ENCODE data around the gene CDH13. TPM values are rescaled to one million over a fixed set of nuclear protein-coding genes. Genes with fewer than 3 reads are reported as not detected.

Gene CDH13
- total and polyA plus RNA-seq, 9 of the 15 experiments (the other 6 are each of a cell fraction or from before 2014, with no cell fraction given): 0.03 TPM; not detected in 8

DNA sequence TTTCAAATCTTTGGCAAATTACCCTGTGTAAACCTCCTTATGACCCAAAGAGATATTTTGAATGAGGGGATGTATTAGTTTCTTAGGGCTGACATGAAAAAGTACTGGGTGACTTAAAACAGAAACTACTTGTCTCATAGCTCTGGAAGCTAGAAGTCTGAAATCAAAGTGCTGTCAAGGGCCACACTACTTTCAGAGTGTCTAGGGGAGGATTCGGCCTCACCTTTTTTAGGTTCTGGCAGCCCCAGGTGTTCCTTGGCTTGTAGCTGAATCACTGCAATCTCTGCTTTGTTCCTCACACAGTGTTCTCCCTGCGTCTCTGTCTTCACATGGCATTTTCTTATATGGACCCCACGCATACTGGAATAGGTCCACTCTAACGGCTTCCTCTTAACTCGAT lies 322.2 kb downstream of the CDH13 start:
- Histone ChIP-seq H3K4me3 (no peak overlapping the region), H3K79me2 (ENCODE audit: control insufficient read depth, insufficient read depth, low read length) (no peaks in the 10 kb centered on the region), H3K4me1 (replicated peaks in 1 of 2; ENCODE audit: control insufficient read depth in 2 of 2, insufficient read depth in 2 of 2, low read length in 2 of 2) (no peaks in the 10 kb centered on the region), H3K27me3 (ENCODE audit: control insufficient read depth in 2 of 2, insufficient read depth in 2 of 2, low read length in 2 of 2) (no peaks in the 10 kb centered on the region), H3K9ac (ENCODE audit: insufficient read depth in 1 of 2, low read depth in 2 of 2, low read length in 2 of 2) (no peak overlapping the region), H3K36me3 (ENCODE audit: control insufficient read depth, insufficient read depth, low read length) (no peaks in the 10 kb centered on the region), H3K4me2 (ENCODE audit: insufficient read depth, low read length) (no peak overlapping the region), H2AFZ (ENCODE audit: low read depth, low read length) (no peak overlapping the region), H3K9me1 (ENCODE audit: control insufficient read depth, insufficient read depth, low read length) (no peaks in the 10 kb centered on the region), H4K20me1 (replicated peaks; ENCODE audit: control insufficient read depth, insufficient read depth, low read length) (no peaks in the 10 kb centered on the region), H3K9me3 (replicated peaks; ENCODE audit: control insufficient read depth, insufficient read depth, low read depth, low read length) (no peaks in the 10 kb centered on the region), H3K27ac (ENCODE audit: extremely low read depth, low read depth, low read length) (no peak overlapping the region)
- 0% methylated on average over 5 of the region's 5 CpGs for WGBS (ENCODE audit: insufficient coverage, low coverage, missing lambda C conversion rate)
- TF ChIP-seq ZNF253 (CRISPR knock-in tag; conservative IDR thresholded peaks at IDR 0.05): no peak
- no peak for TF ChIP-seq ZNF79 (CRISPR knock-in tag; IDR thresholded peaks at IDR 0.05; ENCODE audit: low read depth)
- TF ChIP-seq DMBX1 (CRISPR knock-in tag; IDR thresholded peaks at IDR 0.05; ENCODE audit: borderline replicate concordance): no peak
- no peak for TF ChIP-seq ZNF134 (CRISPR knock-in tag; conservative IDR thresholded peaks at IDR 0.05)
- BruUV-seq (replicated peaks): no TSS peak
- FAIRE-seq (no peak), DNase-seq (ENCODE audit: extremely low read depth in 1 of 4, low spot score in 3 of 4) (no peak), ATAC-seq (no peak)
- ChIA-PET CTCF (ENCODE audit: low intra/inter-chr PET ratio) (no interaction called here), POLR2A (no interaction called here)
- intact Hi-C loops (cut with micrococcal nuclease): no loop called here
- in situ Hi-C loops (cut with MboI): no loop called here

DNA sequence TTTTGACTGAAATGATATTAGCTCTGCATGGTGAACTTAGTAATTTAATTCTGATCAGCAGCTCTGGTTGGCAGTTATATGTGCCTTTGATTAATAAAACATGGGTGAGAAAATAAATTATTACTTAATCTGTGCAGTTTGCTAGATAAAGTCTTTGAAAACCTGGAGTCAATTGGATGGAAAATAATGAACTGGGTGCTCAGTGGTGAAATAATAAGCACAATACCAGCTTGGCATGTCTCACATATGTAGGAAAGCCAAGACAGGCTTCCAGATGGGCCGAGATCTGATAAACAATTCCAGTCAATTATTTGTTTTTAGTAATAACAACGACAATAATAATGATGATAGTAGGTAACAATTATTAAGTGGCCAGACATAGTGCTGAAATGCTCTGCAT lies 326.7 kb downstream of the CDH13 start:
- intact Hi-C loops (cut with micrococcal nuclease) (no loop called here), in situ Hi-C loops (cut with MboI) (no loop called here)
- no peak overlapping the region for H3K27ac ChIP-seq (ENCODE audit: extremely low read depth, low read depth, low read length)
- FAIRE-seq (no peak), ATAC-seq (no peak), DNase-seq (ENCODE audit: extremely low read depth in 1 of 4, low spot score in 3 of 4) (no peak)
- no TSS peak for BruUV-seq (replicated peaks)
- H3K36me3 ChIP-seq (ENCODE audit: control insufficient read depth, insufficient read depth, low read length): no peaks in the 10 kb centered on the region
- H3K9me1 ChIP-seq (ENCODE audit: control insufficient read depth, insufficient read depth, low read length): no peaks in the 10 kb centered on the region
- no peaks in the 10 kb centered on the region; the same call in 1 of the 2 replicates for H3K9me3 ChIP-seq (replicated peaks; ENCODE audit: control insufficient read depth, insufficient read depth, low read depth, low read length)
- H2AFZ ChIP-seq (ENCODE audit: low read depth, low read length): no peak overlapping the region
- no peak overlapping the region for H3K9ac ChIP-seq (ENCODE audit: insufficient read depth in 1 of 2, low read depth in 2 of 2, low read length in 2 of 2)
- WGBS (ENCODE audit: insufficient coverage, low coverage, missing lambda C conversion rate): 0% methylated on average over 2 of the region's 2 CpGs
- TF ChIP-seq, protein P1, sequence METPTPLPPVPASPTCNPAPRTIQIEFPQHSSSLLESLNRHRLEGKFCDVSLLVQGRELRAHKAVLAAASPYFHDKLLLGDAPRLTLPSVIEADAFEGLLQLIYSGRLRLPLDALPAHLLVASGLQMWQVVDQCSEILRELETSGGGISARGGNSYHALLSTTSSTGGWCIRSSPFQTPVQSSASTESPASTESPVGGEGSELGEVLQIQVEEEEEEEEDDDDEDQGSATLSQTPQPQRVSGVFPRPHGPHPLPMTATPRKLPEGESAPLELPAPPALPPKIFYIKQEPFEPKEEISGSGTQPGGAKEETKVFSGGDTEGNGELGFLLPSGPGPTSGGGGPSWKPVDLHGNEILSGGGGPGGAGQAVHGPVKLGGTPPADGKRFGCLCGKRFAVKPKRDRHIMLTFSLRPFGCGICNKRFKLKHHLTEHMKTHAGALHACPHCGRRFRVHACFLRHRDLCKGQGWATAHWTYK (CRISPR knock-in tag; IDR thresholded peaks at IDR 0.05): no peak
- no peak for TF ChIP-seq TSC22D4 (tag; IDR thresholded peaks at IDR 0.05)
- no peak for TF ChIP-seq KAT8 (IDR thresholded peaks at IDR 0.05; ENCODE audit: low read depth)
- no peak for TF ChIP-seq ZBTB8A (IDR thresholded peaks at IDR 0.05; ENCODE audit: partially characterized antibody)
- TF ChIP-seq, protein P2, sequence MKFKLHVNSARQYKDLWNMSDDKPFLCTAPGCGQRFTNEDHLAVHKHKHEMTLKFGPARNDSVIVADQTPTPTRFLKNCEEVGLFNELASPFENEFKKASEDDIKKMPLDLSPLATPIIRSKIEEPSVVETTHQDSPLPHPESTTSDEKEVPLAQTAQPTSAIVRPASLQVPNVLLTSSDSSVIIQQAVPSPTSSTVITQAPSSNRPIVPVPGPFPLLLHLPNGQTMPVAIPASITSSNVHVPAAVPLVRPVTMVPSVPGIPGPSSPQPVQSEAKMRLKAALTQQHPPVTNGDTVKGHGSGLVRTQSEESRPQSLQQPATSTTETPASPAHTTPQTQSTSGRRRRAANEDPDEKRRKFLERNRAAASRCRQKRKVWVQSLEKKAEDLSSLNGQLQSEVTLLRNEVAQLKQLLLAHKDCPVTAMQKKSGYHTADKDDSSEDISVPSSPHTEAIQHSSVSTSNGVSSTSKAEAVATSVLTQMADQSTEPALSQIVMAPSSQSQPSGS (CRISPR knock-in tag; IDR thresholded peaks at IDR 0.05): no peak
- TF ChIP-seq ARNT (IDR thresholded peaks at IDR 0.05): no peak
- no peak for TF ChIP-seq SMAD3 (CRISPR knock-in tag; conservative IDR thresholded peaks at IDR 0.05)
- TF ChIP-seq CEBPB (tag; IDR thresholded peaks at IDR 0.05): no peak
- TF ChIP-seq RBFOX2 (IDR thresholded peaks at IDR 0.05; ENCODE audit: low read depth, low read length): no peak
- no peak for TF ChIP-seq HNRNPL (IDR thresholded peaks at IDR 0.05; ENCODE audit: low read depth, low read length)
- no peaks in the 10 kb centered on the region for H3K4me1 ChIP-seq (replicated peaks in 1 of 2; ENCODE audit: control insufficient read depth in 2 of 2, insufficient read depth in 2 of 2, low read length in 2 of 2)
- no peak overlapping the region for H3K4me3 ChIP-seq
- POLR2A ChIA-PET: no interaction called here
- no peaks in the 10 kb centered on the region for H3K79me2 ChIP-seq (ENCODE audit: control insufficient read depth, insufficient read depth, low read length)
- H3K4me2 ChIP-seq (ENCODE audit: insufficient read depth, low read length): no peak overlapping the region
- CTCF ChIA-PET (ENCODE audit: low intra/inter-chr PET ratio): no interaction called here
- no peaks in the 10 kb centered on the region for H3K27me3 ChIP-seq (ENCODE audit: control insufficient read depth in 2 of 2, insufficient read depth in 2 of 2, low read length in 2 of 2)
- no peaks in the 10 kb centered on the region for H4K20me1 ChIP-seq (replicated peaks; ENCODE audit: control insufficient read depth, insufficient read depth, low read length)

All from K562 (cell line).